PC-9 (cell line): ENCODE measurements around the gene MRPL21.

Experiments
- CTCF ChIP-seq: fragments of 200-600 bp; sonication (generic); conservative IDR thresholded peaks from 2 replicates; pipeline ENCODE4 v1.6.1; 2017; ENCODE audit warnings: mixed run types, antibody characterized with exemption, mild to moderate bottlenecking, moderate library complexity
- EZH2 ChIP-seq: fragments of 200-600 bp; sonication (generic); IDR thresholded peaks from 2 replicates; pipeline ENCODE4 v1.8.0; 2017; ENCODE audit warnings: antibody characterized with exemption, low read depth

DNA sequence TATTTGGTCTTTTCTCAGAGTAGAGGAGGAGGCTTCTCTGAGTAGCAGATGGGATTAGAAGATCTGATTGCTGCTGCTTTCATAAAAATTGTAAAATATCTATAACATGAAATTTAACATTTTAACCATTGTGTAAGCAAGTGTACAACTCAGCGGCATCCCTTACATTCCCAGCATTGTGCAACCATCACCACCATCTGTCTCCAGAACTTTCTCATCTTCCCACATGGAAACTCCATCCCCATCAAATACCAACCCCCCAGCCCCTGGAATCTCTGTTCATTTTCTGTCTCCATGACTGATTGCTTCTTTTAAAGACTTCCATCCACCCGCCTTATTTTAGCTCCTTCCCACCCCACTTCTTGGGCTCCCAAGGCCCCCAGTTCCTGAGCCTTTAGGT, 44.9 kb upstream of the MRPL21 start:
- TF ChIP-seq CTCF: no peak
- TF ChIP-seq EZH2: no peak
